GM19468 (cell line): ENCODE data around the gene CAP2.
"Not testable (repeated sequence)": the region's sequence is repeated elsewhere in the genome, so short reads cannot be mapped to it uniquely, and the experiment has no call there.

Source experiments
- ATAC-seq: cut with Tn5 transposase; IDR thresholded peaks from one replicate; pipeline ENCODE4 v1.9.1; 2021; ENCODE audit warnings: mild to moderate bottlenecking, moderate library complexity, moderate number of reproducible peaks; ENCODE audit not compliant: unreplicated experiment; ENCODE audit errors: extremely low read depth

Gene CAP2

DNA sequence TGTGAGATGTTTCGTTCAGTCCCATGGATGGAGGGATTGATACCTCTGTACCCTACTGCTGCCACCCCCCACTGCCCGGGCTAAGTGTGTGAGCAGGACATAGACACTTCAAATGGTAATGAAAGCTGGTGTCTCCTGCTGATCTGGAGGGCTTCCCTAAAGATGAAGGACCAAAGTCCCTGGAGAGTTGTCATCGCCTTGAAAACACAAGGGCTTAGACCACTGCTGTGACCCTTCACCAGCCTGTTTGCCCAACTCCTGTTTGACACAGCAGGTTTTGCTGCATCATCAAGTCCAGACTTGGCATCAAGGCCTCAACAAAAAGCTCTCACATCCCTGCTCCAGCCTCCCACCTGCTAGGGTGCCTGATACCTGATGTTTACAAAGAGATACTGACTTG lies 148.8 kb downstream of the CAP2 start:
- ATAC-seq, result no peak

DNA sequence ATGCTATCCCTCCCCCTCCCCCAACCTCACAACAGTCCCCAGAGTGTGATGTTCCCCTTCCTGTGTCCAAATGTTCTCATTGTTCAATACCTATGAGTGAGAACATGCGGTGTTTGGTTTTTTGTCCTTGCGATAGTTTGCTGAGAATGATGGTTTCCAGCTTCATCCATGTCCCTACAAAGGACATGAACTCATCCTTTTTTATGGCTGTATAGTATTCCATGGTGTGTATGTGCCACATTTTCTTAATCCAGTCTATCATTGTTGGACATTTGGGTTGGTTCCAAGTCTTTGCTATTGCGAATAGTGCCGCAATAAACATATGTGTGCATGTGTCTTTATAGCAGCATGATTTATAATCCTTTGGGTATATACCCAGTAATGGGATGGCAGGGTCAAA lies 152.3 kb downstream of the CAP2 start:
- ATAC-seq, result not testable (repeated sequence)

GRCh38 chr6:17551383-17551958 lies 158.1 kb downstream of the CAP2 start:
- no peak for ATAC-seq

DNA sequence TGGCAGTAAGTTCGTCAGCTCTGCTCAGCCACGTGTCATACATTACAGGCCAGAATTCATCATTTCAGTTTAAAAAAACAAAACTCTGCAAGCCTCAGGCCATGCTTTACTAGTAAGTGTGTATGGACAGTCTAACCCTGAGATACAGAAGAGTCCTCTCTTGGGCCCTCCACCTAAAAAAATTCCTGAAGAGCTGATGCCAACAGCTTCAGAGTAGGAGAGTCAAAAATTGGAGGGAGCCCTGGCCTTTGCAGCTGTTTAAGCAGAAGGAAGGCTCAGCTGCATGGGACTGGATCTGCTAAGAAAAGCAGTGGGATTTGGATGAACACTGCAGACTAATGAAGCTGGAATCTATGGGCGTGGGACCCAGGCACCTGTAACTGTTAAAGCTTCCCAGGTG lies 159.5 kb downstream of the CAP2 start:
- no peak for ATAC-seq

- no peak for ATAC-seq
These were observed 162.6 kb downstream of the CAP2 start for GRCh38 chr6:17556014-17556413.

DNA sequence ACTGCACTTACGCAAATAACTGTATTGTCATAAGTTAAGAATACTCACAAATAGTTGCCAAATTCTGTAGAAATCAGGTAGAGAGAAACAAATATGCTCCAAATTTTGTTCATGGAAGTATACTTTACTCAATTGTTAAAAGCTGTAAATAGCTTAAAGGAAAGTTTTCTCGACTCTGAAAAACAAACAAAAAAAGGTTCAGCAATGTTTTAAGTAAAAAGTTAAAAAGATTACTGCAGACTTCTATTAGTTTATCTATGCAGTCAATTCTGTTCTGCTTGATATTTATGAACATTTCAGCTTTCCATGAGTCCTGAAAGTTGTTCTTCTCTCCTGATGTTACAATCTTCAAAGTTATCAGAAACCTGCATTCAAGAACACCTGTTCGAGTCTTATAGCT lies 169.2 kb downstream of the CAP2 start:
- no peak for ATAC-seq

GRCh38 chr6:17565399-17565798 lies 172.0 kb downstream of the CAP2 start:
- no peak for ATAC-seq

DNA sequence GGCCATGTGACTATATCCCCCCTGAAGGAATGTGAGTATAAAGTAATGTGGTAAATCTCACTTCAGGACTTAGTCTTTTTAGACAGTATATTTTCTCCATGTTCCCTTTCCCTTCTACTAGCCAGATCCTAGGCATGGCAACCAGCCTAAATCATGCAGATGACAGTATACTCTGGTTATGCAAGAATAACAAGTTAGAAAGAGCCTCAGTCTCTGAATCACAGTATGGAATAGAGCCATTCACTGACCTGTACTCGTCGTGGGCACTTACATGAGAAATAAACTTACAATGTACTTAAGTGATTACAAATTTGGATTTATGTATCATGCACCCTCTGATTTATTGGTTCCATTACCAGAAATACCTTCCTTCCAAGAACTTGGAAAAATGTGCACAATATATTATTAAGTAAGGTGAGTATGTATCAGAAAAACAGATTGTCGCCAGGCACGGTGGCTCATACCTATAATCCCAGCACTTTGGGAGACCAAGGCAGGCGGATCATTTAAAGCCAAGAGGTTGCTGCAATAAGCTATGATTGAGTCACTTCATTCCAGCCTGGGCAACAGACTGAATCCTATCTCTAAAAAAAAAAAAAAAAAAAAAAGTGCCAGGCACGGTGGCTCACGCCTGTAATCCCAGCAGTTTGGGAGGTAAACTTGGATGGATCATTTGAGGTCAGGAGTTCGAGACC lies 181.6 kb downstream of the CAP2 start:
- no peak for ATAC-seq

GRCh38 chr6:17577059-17577458 lies 183.7 kb downstream of the CAP2 start:
- ATAC-seq, result no peak

DNA sequence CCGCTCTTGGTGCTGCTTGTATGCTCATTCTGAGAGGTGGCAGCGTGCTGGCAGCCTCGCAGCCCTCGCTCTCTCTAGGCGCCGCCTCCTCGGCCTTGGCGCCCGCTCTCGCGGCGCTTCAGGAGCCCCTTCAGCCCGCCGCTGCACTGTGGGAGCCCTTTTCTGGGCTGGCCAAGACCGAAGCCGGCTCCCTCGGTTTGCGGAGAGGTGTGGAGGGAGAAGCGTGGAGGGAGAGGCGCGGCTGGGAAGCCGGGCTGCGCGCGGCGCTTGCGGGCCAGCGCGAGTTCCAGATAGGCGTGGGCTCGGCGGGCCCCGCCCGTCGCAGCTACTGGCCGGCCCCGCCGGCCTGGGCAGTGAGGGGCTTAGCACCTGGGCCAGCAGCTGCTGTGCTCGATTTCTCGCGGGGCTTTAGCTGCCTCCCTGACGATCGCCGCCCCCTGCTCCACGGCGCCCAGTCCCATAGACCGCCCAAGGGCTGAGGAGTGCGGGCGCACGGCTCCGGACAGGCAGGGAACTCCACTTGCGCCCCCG lies 187.2 kb downstream of the CAP2 start:
- ATAC-seq, result no peak

- ATAC-seq, result not testable (repeated sequence)
These were observed 187.9 kb downstream of the CAP2 start for GRCh38 chr6:17581282-17581681.

DNA sequence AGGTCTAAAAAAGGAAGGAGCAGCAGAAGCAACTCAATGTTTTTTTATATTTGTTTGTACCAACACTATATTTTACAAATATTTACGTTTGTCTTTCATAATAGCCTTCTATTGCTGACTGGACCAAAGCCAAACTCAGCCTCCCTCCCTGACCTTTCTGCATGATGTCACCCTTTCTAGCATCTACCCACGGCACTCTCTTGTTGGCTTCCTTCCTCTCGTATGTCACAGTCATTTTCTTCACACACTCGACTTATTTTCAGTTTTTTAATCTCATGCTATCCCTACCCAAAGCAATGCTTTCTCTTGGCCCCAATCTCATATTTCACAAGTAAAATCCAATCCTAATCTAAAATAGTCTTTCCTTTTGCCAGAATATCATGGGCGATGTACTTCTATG lies 190.4 kb downstream of the CAP2 start:
- ATAC-seq, result no peak

- no peak for ATAC-seq
These were observed 190.9 kb downstream of the CAP2 start for GRCh38 chr6:17584241-17584803.

- no peak for ATAC-seq
These were observed 192.5 kb downstream of the CAP2 start for GRCh38 chr6:17585766-17586490.

- not testable (repeated sequence) for ATAC-seq
These were observed 193.2 kb downstream of the CAP2 start for GRCh38 chr6:17586623-17587022.

- no peak for ATAC-seq
These were observed 194.6 kb downstream of the CAP2 start for GRCh38 chr6:17588011-17588410.

DNA sequence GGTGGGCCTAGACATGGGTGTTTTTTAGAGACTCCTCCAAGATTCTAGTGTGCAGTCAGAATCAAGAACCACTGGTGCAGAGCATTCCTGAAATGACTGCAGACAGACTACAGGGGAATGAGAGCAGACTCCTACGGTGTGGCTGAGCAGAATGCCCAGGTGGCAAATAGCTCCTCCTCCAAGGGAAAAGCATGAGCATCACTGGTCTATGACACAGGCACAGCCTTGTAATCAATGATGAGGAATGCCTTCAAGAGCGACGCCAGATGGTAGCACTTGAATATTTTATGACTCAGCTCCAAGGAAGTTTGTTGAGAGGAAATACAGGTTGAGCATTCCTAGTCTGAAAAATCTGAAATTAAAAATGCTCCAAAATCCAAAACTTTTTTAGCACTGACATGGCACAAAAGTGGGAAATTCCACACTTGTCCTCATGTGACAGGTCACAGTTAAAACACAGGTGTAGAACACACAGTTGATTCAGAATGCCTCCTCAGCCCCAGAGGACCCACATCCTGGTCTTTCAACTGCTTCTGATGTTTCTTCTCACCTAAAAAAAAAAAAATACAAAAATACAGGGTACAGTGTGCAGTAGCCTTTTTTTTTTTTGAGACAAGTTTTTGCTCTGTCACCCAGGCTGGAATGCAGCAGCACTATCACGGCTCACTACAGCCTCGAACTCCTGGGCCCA lies 196.2 kb downstream of the CAP2 start:
- ATAC-seq, result no peak

GRCh38 chr6:17591287-17591686 lies 197.9 kb downstream of the CAP2 start:
- no peak for ATAC-seq

- no peak for ATAC-seq
These were observed 199.9 kb downstream of the CAP2 start for GRCh38 chr6:17593246-17593645.

DNA sequence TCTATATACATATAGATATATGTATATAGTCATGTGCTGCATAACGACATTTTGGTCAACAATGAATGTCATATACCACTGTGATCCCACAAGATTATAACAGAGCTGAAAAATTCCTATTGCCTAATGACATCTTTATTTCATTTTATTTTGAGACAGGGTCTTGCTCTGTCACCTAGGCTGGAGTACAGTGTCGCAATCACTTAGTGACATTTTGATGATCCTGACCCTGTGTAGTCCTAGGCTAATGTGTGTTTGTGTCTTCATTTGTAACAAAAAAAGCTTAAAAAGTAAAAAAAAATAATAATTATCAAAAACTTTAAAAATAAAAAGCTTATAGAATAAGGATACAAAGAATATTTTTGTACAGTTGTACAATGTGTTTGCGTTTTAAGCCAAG lies 202.7 kb downstream of the CAP2 start:
- no peak for ATAC-seq
